Measurements from ENCODE around the gene METTL8.
"Not testable (repeated sequence)": the region's sequence is repeated elsewhere in the genome, so short reads cannot be mapped to it uniquely, and the experiment has no call there.

The METTL8 gene

DNA sequence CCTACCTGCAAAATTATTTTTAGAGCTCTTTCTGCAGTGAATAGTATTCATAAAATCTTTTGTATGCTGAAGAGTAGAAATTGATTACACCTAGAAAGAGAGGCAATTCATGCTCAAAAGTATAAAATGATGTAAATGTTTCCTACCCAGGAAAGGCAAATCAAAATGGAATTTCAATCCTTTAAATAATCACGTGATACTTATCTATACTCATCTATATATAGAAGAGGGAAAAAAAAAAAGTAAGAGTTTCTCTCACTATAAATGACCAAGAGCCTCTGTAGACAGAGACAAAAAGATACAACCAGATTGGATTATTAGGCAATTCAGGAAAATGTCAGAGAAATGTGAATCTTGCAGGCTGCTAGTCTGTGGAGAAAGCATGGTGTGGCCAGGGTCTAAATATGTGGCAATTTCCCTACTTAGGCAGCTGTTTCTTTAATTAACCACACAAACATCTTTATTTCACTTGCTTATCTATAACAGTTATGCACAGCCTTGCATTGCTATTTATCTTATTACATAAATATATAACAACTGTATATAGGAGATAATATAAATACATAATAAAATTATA is 39.5 kb downstream of the METTL8 start:
- DNase-seq = no peak

GRCh38 chr2:171393487-171393886 is 40.3 kb downstream of the METTL8 start:
- DNase-seq = no peak

- no peak for DNase-seq
Observed at GRCh38 chr2:171391532-171391931, 42.3 kb downstream of the METTL8 start.

GRCh38 chr2:171390941-171391516 is 42.8 kb downstream of the METTL8 start:
- DNase-seq = no peak

GRCh38 chr2:171389780-171390179 is 44.0 kb downstream of the METTL8 start:
- no peak for DNase-seq

DNA sequence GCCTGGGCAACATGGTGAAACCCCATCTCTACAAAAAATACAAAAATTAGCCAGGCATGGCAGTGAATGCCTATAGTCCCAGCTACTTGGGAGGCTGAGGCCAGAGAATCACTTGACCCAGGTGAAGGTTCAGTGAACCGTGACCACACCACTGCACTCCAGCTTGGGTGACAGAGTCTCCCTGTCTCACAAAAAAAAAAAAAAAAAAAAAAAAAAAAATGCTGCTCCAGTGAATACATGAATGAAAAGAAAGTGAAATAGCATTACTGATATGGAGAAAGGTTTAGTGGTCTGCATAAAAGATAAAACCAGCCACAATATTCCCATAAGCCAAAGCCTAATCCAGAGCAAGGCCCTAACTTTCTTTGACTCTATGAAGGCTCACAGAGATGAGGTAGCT is 44.5 kb downstream of the METTL8 start:
- DNase-seq = no peak

DNA sequence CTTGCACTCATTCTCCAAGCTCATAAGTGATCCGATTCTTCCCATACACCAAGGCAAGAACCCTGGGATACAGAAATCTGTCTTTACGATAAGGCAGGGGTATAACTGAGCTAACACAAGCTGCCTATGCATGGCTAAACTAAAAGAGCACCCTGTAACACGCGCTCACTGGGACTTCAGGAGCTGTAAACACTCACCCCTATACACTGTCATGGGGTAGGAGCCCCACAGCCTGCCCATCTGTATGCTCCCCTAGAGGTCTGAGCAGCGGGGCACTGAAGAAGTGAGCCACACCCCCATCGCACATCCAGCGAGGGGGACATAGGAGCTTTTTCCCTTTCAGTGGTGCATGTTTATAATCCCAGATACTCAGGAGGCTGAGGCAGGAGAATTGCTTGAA is 46.7 kb downstream of the METTL8 start:
- no peak for DNase-seq

GRCh38 chr2:171386627-171387026 is 47.2 kb downstream of the METTL8 start:
- no peak for DNase-seq

GRCh38 chr2:171383134-171383533 is 50.7 kb downstream of the METTL8 start:
- no peak for DNase-seq

GRCh38 chr2:171382175-171382574 is 51.6 kb downstream of the METTL8 start:
- not testable (repeated sequence) for DNase-seq

GRCh38 chr2:171377852-171378251 is 55.9 kb downstream of the METTL8 start:
- DNase-seq = not testable (repeated sequence)

GRCh38 chr2:171367692-171368091 is 66.1 kb downstream of the METTL8 start:
- no peak for DNase-seq

DNA sequence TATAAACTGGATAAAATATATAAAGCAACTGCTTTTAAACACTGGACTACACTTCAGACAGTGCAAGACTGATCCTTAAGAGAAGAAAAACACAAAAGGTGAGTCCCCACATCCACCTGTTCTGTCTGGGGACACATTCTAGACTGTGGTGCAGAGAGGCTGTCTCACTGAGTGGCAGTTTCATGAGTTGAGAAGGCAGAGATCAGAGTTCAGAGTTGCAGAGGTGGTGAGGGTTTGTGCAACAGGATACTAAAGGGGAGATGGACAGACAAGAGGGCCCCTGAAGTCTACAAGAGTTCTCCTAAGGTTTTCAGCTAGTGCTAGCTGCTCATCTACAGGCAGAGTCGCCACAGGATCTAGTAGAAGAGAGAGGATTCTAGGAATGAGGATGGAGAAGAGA is 68.0 kb downstream of the METTL8 start:
- DNase-seq = no peak

GRCh38 chr2:171365232-171365631 is 68.6 kb downstream of the METTL8 start:
- no peak for DNase-seq

DNA sequence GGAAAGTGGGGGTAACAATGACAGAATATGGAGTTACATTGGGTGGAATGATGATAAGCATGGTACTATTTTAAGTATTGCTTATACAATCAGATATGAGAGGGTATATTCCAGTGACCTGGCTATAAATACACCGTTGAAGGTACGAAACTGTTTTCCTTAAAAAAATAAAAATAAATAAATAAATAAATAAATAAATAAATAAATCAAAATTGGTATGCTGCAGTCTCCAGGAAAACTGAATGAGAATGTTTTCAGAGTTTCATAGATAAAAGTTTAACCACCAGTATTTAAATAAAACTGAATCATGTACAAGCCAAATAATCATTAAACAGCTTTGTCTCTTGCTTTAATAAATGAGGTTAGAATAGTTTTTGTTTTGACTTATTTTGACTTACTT is 71.4 kb downstream of the METTL8 start:
- no peak for DNase-seq

- no peak for DNase-seq
Observed at GRCh38 chr2:171360905-171361304, 72.9 kb downstream of the METTL8 start.

DNA sequence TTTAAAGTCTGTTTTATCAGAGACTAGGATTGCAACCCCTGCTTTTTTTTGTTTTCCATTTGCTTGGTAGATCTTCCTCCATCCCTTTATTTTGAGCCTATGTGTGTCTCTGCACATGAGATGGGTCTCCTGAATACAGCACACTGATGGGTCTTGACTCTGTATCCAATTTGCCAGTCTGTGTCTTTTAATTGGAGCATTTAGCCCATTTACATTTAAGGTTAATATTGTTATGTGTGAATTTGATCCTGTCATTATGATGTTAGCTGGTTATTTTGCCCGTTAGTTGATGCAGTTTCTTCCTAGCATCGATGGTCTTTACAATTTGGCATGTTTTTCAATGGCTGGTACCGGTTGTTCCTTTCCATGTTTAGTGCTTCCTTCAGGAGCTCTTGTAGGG is 80.0 kb downstream of the METTL8 start:
- not testable (repeated sequence) for DNase-seq

DNA sequence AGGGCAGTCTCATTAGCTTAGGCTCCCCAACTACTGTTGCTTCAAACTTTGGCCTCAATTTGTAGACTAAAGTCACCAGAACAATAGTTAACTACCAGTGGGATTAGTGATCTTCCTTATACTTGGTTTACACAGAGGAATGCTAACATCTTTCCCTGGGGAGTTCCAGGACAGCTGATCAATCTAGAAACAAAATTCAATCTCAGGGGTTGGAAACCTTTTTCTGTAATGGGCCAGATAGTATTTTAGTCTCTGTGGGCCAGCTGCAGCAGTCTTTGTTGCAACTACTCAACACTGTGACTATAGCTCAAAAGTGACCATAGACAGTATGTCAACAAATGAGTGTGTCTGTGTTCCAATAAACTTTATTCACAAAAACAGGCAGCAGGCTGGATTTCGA is 85.7 kb downstream of the METTL8 start:
- no peak for DNase-seq

DNA sequence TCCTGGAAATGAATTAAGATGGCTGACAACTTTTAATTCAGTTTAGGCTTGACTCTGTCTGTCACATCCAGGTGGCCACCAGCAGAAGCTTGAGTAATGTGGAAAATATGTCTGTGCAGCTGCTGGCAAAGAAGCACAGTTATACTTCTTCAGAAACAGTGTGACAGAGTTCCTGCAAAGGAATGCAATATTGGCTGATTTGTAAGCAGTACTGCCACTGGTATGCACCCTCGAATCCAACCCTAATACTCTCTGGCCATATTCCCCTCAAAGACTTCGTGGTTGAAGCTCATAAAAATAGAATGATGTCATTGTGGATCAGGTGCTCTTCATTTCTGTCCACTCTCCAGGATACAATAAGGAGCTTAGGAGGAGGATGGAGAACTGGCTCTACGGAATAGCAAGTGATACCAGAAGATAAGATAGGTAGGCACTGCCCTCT is 86.2 kb downstream of the METTL8 start:
- DNase-seq = no peak

- no peak for DNase-seq
Observed at GRCh38 chr2:171346723-171347557, 86.8 kb downstream of the METTL8 start.

- DNase-seq = no peak
Observed at GRCh38 chr2:171345971-171346722, 87.6 kb downstream of the METTL8 start.

GRCh38 chr2:171344182-171344581 is 89.6 kb downstream of the METTL8 start:
- no peak for DNase-seq

- peak; percentile 56 for DNase-seq
Observed at GRCh38 chr2:171342067-171342413, 91.8 kb downstream of the METTL8 start.

All from NCI-H2227 treated with DMSO at 0.1 percent for 48 hours (cell line).